HG03280 (cell line): ENCODE data around the gene HS6ST1.
A peak's percentile ranks its signal among the peaks of the same experiment; 100 is the strongest.

ENCODE experiments used
- ATAC-seq: cut with Tn5 transposase; IDR thresholded peaks from one replicate; pipeline ENCODE4 v1.9.1; 2021; ENCODE audit warnings: mild to moderate bottlenecking, moderate library complexity; ENCODE audit not compliant: unreplicated experiment

Gene HS6ST1

DNA sequence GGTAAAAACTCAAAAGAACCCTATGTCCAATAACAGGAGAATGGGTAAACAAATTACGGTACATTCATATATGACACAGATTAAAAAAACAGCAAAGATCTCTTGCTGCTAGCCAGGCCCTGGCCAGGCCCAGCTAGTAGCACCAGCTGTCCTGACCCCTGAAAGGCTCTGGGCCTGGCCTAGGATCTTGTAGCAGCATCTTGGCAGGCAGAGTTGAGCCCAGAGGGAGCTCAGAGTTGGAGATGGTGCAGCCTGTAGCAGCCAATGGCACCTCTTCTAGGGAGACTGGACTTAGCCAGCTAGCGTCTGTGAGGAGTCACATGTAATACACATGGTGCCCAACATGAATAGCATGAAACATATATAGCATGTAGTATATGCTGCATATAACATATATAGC is 69.1 kb downstream of the HS6ST1 start:
- ATAC-seq = no peak

DNA sequence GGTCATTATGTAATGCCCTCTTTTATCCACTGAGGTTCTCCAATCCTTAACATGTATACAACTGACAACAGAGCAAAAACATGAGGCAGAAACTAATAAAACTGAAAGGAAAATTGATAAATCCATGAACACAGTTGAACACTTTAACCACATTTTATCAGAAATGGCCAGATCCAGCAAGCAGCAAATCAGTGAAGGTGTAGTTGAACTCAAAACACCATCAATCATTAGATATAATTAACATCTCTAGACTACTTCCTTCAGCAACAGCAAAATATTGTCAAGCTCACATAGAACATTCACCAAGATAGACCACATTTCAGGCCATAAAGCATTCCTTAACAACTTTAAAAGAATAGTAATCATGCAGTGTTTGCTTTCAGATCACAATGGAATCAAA is 72.9 kb downstream of the HS6ST1 start:
- no peak for ATAC-seq

DNA sequence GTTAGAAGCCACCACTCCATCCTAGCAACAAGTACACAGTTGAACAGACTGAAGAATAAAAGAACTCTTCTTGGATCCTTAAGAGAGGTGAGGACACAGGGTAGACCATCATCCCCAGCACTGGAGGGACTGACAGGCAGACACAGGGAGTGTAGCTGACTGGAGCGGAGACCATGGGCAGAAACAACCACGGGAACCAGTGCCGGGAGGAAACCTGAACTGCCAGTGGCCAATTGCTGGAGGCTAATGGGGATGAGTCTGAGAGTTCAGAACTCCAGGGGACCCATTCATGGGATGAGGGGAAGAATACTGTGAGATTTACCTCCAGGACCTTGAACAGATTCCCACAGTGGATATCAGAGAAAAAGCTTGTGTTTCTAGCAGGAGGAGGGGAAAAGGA is 76.8 kb downstream of the HS6ST1 start:
- no peak for ATAC-seq

DNA sequence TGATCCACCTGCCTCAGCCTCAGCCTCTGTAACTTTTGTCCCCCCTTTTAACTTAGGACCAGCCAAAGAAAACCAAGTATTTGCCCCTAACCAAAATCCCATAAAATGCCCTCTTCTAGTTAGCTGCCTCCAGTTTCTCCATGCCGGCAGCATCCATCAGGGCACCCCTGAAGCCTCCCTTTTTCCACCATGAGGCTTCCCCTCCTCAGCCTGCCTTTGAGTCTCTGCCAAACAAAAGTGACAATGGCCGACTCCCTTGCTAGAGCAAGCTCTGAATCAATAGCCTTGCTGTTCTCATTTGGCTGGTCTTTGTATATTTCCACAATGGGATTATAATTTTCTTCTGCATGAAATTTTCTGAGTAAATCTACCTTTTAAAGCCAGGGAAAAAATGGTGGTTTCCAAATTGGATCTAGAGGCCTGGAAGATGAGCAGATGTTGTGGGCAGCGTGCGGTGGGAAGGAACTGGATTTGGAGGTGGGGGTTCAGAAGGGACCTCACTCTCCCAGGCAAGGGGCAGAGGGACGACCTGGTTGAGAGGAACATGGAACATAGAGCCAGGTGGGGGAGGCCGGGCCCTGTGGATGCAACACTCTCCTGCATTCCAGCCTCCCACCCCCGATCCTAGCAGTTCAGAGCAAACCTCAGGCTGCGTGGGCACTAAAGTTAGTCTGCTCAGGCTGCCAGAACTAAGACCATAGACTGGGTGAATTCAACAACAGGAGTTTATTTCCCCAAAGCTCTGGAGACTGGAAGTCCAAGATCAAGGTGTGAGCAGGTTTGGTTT is 80.6 kb downstream of the HS6ST1 start:
- no peak for ATAC-seq

DNA sequence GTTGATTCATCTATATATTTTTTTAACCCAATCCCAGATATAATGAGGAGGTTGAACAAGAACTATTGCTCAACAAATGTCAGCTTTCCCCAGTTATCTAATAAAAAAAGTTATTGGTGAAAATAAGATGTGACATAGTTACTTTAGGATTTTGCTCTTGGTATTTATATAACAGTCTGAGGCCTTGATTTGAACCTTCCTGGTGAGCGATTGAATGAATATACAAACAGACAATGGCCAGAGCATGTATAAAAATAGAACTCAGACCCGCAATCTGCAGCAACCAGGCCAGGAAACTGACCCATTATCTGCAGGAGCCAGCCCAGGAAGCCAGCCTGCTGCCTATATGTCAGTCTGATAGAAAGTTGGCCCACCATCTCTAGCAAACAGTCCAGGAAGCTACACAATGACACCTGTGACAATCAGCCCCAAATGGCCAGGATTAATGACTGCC is 81.6 kb downstream of the HS6ST1 start:
- no peak for ATAC-seq

DNA sequence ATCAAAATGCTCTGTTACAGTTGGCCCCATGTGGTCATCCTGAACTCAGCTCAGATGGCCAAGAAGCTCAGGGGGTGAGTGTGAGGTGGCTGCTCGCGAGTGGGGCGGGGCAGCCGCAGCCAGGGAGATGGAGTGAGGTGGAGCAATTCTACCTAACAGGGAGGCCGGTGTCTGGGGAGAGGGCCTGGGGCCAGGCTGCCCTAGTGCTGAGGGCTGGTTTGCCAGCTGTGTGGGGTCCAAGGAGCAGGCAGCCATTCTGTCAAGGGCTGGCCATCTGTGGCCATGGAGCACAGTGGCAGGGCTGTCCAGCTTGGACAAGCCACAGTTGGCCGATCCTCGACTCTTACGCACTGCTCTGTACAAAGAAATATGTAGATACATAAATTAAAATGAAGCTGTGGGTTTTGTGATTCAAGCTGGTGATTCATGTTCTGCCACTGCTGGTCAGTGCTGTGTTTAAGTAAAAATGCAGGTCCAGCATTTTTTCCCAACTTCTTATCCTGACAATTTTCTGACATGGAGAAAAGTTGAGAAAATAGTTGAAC is 82.1 kb downstream of the HS6ST1 start:
- ATAC-seq = no peak

DNA sequence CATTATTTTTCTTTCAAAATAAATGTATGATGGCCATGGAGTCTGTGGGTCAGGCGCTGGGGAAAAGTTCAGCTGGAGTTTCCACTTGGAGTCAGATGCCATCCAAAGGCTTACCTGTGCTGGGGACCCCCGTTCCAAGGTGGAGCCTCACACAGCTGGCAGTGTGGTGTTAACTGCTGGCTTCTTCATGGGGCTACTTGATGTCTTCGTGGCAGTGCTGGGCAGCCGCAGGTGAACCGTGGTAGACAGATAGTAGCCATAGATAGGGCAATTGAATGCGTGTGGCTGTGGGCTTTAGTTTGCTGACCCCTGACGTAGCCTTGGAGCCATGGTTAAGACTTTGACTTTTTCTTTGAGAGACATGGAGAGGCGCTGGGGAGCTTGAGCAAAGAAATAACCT is 83.1 kb downstream of the HS6ST1 start:
- no peak for ATAC-seq

DNA sequence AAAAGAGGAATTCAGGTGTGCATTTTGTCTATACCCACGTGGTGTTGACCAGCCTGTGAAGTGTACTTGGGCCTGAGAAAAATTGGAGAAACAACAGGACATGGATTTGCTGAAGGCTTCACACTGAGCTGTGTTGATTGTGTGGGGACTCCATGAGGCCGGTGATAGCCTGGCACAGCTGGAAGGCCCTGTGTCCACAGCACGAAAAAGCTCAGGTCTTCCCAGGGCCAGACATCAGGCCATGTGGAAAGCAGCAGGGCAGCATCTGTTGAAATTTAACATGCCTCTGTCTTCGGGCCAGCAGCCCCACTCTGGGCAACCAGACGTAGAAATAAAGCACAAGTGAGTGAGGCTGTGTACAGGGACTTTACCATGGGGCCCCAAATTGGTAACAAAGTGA is 84.1 kb downstream of the HS6ST1 start:
- no peak for ATAC-seq

DNA sequence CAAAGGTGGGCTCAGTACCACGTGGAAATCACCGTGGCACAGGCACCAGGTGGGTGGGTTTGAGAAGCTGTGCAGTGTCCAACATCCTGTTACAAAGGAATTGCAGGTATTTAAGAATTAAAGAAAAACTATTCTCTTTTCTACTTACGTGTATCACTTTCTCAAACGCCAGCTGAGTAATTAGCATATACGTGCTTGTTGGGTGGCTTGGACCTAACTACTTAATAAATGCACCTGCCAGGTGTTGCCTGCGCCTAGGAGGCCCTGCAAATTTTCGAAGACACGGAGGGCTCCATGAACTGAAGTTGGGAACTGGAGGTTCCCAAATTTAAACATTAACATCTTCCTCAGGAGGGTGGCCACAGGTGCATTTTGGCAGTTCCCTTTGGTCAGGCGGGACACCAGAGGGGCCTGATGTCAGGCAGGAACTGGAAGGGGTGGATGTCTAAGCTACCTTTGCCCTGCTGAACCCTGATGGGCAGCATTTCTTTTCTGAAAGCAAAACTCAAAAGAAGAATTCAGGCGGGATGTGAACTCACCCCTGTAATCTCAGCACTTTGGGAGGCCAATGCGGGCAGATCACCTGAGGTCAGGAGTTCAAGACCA is 84.8 kb downstream of the HS6ST1 start:
- ATAC-seq = peak; percentile 9

DNA sequence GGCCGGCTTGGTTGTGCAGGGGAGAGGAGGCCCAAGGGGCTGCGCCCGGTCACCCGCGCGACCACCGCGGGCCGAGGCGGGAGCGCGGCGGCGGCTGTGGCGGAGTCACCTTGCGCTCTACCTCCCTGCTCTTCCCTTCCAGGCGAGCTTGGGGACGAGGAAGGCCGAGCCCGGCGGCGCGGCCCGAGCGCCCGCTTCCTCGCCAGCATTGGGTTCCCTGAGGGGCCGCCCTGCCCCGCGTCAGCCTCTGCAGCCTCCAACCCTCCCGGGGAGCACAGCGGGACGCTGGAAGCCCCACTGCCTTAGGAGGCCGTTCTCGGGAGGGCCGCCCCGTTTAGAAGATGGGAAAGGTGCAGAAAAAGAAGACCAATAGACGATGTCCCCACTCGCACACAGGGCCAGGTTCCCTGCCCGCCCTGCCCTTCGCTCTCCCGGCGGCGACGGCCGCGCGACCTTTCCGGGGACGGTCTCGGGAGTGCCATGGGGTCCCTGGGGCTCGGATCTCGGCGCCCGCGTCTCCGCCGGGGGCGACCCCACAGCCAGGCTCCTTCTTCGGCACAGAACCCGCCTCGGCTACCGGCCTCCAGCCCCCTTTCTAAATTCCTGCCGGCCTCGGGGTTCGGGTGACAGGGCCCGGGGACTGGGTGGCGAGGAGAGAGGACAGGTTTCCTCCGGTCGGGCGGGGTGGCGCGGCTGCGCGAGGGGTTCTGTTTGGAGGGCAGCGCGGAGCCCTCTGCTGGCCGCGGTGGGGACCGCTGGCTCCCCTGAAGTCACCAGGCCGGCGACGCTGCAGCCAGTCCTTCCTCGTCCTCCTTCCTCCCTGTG is 85.5 kb downstream of the HS6ST1 start:
- peak; percentile 98 for ATAC-seq

DNA sequence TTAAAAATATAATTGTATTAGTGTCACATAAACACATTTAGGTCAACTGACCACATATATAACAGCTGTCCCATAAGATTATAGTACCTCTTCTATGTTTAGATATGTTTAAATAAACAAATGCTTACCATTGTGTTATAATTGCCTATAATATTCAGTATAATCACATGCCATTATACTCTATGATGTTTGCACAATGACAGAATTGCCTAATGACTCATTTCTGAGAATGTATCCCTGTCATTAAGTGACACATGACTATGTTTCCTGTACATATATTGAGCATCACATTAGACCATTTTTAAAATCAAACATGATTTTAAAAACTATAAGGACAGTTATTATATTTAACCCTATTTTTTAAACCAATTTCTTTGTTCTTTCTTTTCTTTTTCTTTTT is 89.8 kb downstream of the HS6ST1 start:
- no peak for ATAC-seq

DNA sequence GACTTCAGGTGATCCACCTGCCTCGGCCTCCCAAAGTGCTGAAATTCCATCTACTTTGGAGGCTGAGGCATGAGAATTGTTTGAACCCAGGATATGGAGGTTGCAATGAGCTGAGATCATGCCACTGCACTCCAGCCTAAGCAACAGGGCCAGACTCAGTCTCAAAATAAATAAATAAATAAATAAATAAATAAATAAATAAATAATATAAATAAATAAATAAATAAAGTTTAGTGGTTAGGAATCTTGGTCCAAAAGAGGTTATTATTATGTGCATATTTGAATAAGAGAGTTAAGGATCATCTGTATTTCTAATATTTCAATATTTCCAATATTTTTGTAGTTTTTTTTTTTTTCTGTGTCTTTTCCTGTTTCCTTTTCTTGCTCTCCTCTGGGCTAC is 90.8 kb downstream of the HS6ST1 start:
- ATAC-seq = no peak

DNA sequence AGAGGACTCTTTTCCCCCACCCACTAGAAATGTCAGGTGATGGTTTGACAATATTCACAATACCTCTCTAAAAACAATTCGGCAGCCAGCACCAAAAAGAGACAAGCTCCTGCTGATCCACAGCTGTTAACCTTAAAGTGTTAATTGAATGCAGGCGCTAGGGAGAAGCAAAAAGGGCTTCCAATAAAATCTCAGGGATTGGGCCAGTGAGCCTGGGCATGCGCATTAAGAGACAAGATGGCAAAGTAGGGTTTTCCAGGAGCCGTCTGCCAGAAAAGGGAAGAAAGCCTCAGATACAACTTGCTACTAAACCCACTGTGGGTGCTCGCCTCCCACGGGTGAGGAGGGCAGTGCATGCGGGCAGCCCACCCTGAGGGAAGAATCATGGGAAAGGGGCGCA is 98.8 kb downstream of the HS6ST1 start:
- ATAC-seq = no peak

DNA sequence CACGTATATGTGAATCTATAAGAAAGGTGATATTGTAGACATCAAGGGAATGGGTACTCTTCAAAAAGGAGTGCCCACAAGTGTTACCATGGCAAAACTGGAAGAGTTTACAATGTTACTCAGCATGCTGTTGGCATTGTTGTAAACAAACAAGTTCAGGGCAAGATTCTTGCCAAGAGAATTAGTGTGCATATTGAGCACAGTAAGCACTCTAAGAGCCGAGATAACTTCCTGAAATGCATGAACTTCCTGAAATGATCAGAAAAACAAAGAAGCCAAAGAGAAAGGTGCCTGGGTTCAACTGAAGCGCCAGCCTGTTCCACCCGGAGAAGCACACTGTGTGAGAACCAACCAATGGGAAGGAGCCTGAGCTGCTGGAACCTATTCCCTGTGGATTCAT is 101.0 kb downstream of the HS6ST1 start:
- ATAC-seq = no peak

DNA sequence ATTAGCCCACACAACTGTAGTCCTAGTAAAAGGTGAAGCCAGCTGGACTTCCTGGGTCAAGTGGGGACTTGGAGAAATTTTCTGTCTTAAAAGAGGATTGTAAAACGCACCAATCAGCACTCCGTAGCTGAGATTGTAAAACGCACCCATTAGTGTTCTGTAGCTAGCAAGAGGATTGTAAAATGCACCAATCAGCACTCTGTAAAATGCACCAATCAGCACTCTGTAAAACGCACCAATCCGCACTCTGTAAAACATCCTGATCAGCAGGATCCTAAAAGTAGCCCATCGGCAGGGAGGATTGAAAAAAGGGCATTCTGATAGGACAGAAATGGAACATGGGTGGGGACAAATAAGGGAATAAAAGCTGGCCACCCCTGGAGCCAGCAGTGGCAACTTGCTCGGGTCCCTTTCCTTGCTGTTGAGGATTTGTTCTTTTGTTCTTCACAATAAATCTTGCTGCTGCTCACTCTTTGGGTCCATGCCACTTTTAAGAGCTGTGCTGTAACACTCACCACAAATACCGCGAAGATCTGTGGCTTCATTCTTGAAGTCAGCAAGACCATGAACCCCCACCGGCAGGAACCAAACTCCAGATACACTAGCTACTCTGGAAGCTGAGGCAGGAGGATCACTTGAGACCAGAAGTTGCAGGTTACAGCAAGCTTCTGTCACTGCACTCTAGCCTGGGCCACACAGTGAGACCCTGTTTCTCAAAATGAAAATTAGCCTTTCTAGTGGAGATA is 102.6 kb downstream of the HS6ST1 start:
- no peak for ATAC-seq
